A549 (cell line): Measurements from ENCODE around the gene OSBPL6. TPM values are rescaled to one million over a fixed set of nuclear protein-coding genes. Genes with fewer than 3 reads are reported as not detected.

Source experiments
- ATAC-seq, 2 experiments: fragments of 200-7000 bp in 1 of 2; fragments of >200 bp in 1 of 2; cut with Nextera tagmentation in 1 of 2; cut with Tn5 transposase in 1 of 2; 3 replicates each; pipeline versions ENCODE4 v1.8.0 to v1.9.1; 2018 to 2020; ENCODE audit warnings: mild to moderate bottlenecking in 1 of 2, moderate library complexity in 1 of 2
- CTCF ChIA-PET: fragments of 300-600 bp; sonication (Branson Sonifier 250); formaldehyde crosslinking; extraction: SDS; loops from one replicate; lab custom pipeline; 2021; ENCODE audit warnings: antibody characterized with exemption, inconsistent platforms; lab: Yijun Ruan, JAX
- POLR2A ChIA-PET: fragments of 350-600 bp; formaldehyde crosslinking; extraction: SDS; loops from one replicate; lab custom pipeline; 2021; ENCODE audit warnings: antibody characterized with exemption, inconsistent platforms; lab: Yijun Ruan, JAX
- DNase-seq, 2 experiments: peaks; one replicate each; pipeline versions ENCODE4 v3.0.0 to v3.0.0-alpha.2; 2011 to 2016; ENCODE audit warnings: low read depth in 1 of 2, low spot score in 1 of 2
- FAIRE-seq: peaks from 2 replicates; lab custom pipeline; 2011; peaks lifted over from hg19 to GRCh38; lab: Jason Lieb, UNC
- H3K27ac ChIP-seq, 2 experiments: fragments of >200 bp; sonication (Bioruptor Twin); formaldehyde crosslinking; 3 replicates each; pipeline ENCODE4 v1.5.1; 2016 to 2017
- H3K4me1 ChIP-seq: fragments of >200 bp; sonication (Bioruptor Twin); formaldehyde crosslinking; 3 replicates; pipeline ENCODE4 v1.6.1; 2016
- H3K4me2 ChIP-seq: fragments of >200 bp; sonication (Bioruptor Twin); formaldehyde crosslinking; 3 replicates; pipeline ENCODE4 v1.6.1; 2016
- H3K4me3 ChIP-seq: fragments of >200 bp; sonication (Bioruptor Twin); formaldehyde crosslinking; 3 replicates; pipeline ENCODE4 v1.5.1; 2016
- H3K9me3 ChIP-seq: fragments of >200 bp; sonication (Bioruptor Twin); formaldehyde crosslinking; 3 replicates; pipeline ENCODE4 v1.6.1; 2016
- BHLHE40 ChIP-seq: IDR thresholded peaks from 2 replicates; pipeline ENCODE4 v1.6.1; 2012; ENCODE audit warnings: low read depth, low read length, inconsistent platforms
- CBX8 ChIP-seq: fragments of 200-600 bp; sonication (generic); IDR thresholded peaks from 2 replicates; pipeline ENCODE4 v1.6.1; 2016
- CEBPB ChIP-seq, 2 experiments: fragments of >200 bp in 1 of 2; sonication (Bioruptor Twin) in 1 of 2; formaldehyde crosslinking in 1 of 2; IDR thresholded peaks; 2 replicates each; pipeline ENCODE4 v1.6.1; 2012 to 2016
- EHMT2 ChIP-seq: fragments of 200-600 bp; sonication (generic); IDR thresholded peaks from 2 replicates; pipeline ENCODE4 v1.6.1; 2016; ENCODE audit warnings: antibody characterized with exemption, low read depth, mild to moderate bottlenecking, moderate library complexity
- FOSB ChIP-seq: fragments of 250-450 bp; sonication (Bioruptor Pico); IDR thresholded peaks from 2 replicates; pipeline ENCODE4 v1.5.0; 2020; ENCODE audit warnings: mild to moderate bottlenecking, moderate library complexity
- FOSL2 ChIP-seq, 2 experiments: fragments of 450-650 bp in 1 of 2; fragments of >200 bp in 1 of 2; sonication (Bioruptor Twin) in 1 of 2; formaldehyde crosslinking; IDR thresholded peaks; 2 replicates each; pipeline versions ENCODE4 v1.5.0 to v1.6.1; 2016 to 2020; ENCODE audit warnings: mild to moderate bottlenecking in 1 of 2, moderate library complexity in 1 of 2
- HOXB13 ChIP-seq: fragments of 250-450 bp; sonication (Bioruptor Pico); IDR thresholded peaks from 2 replicates; pipeline ENCODE4 v1.5.0; 2020; ENCODE audit warnings: low read depth, mild to moderate bottlenecking, moderate library complexity
- JUNB ChIP-seq: fragments of >200 bp; sonication (Bioruptor Twin); formaldehyde crosslinking; IDR thresholded peaks from 2 replicates; pipeline ENCODE4 v1.6.1; 2016
- KDM5A ChIP-seq: fragments of 200-600 bp; sonication (generic); IDR thresholded peaks from 2 replicates; pipeline ENCODE4 v1.6.1; 2016; ENCODE audit warnings: antibody characterized with exemption, mild to moderate bottlenecking
- MAFK ChIP-seq: fragments of 450-650 bp; IDR thresholded peaks from 2 replicates; pipeline ENCODE4 v1.6.1; 2014; ENCODE audit not compliant: partially characterized antibody
- NFE2L2 ChIP-seq: fragments of 150-350 bp; conservative IDR thresholded peaks from 2 replicates; pipeline ENCODE4 v1.6.1; 2014; ENCODE audit warnings: low read length
- NPAS2 ChIP-seq: fragments of 250-450 bp; sonication (Bioruptor Pico); IDR thresholded peaks from 2 replicates; pipeline ENCODE4 v1.8.0; 2022; ENCODE audit warnings: mild to moderate bottlenecking, moderate library complexity, borderline replicate concordance
- PHF8 ChIP-seq: fragments of 200-600 bp; sonication (generic); IDR thresholded peaks from 2 replicates; pipeline ENCODE4 v1.6.1; 2016; ENCODE audit warnings: low read depth, mild to moderate bottlenecking, antibody characterized with exemption, moderate library complexity, borderline replicate concordance
- POLR2A ChIP-seq: IDR thresholded peaks from 2 replicates; pipeline ENCODE4 v1.6.1; 2012; ENCODE audit warnings: mild to moderate bottlenecking, low read length
- POLR2AphosphoS2 ChIP-seq: conservative IDR thresholded peaks from 2 replicates; pipeline ENCODE4 v1.6.1; 2012; ENCODE audit warnings: low read length, improper control_type of control experiment, inconsistent platforms
- RAD21 ChIP-seq, 2 experiments: fragments of >200 bp in 1 of 2; sonication (Bioruptor Twin) in 1 of 2; formaldehyde crosslinking in 1 of 2; IDR thresholded peaks in 1 of 2; conservative IDR thresholded peaks in 1 of 2; 2 replicates in 1 of 2; 3 replicates in 1 of 2; pipeline ENCODE4 v1.6.1; 2012 to 2018; ENCODE audit warnings: inconsistent platforms in 1 of 2
- RARB ChIP-seq: fragments of 250-450 bp; sonication (Bioruptor Pico); IDR thresholded peaks from 2 replicates; pipeline ENCODE4 v1.8.0; 2021; ENCODE audit warnings: mild to moderate bottlenecking, moderate library complexity
- RNF2 ChIP-seq: fragments of 200-600 bp; sonication (generic); IDR thresholded peaks from 2 replicates; pipeline ENCODE4 v1.6.1; 2016; ENCODE audit warnings: low read depth, mild to moderate bottlenecking, antibody characterized with exemption, moderate library complexity, borderline replicate concordance
- SREBF2 ChIP-seq: fragments of 450-650 bp; IDR thresholded peaks from 2 replicates; pipeline ENCODE4 v1.6.1; 2014; ENCODE audit warnings: mild to moderate bottlenecking, moderate library complexity
- TFCP2L1 ChIP-seq: fragments of 250-450 bp; sonication (Bioruptor Pico); IDR thresholded peaks from 2 replicates; pipeline ENCODE4 v1.5.0; 2021; ENCODE audit warnings: mild to moderate bottlenecking
- ZC3H11A ChIP-seq: fragments of 450-650 bp; IDR thresholded peaks from 2 replicates; pipeline ENCODE4 v1.6.1; 2014; ENCODE audit warnings: antibody characterized with exemption, mild to moderate bottlenecking
- ZNF302 ChIP-seq: fragments of 250-450 bp; sonication (Bioruptor Pico); IDR thresholded peaks from 2 replicates; pipeline ENCODE4 v1.9.0; 2021; ENCODE audit warnings: inconsistent platforms, mild to moderate bottlenecking, moderate library complexity
- WGBS: methylation state at CpG from one replicate; pipeline ENCODE4 v1.1.6; 2017; ENCODE audit errors: missing lambda C conversion rate; 5-methylcytosine and 5-hydroxymethylcytosine counted together
- polyA plus RNA-seq, 4 experiments: library from polyadenylated mRNA; depleted of rRNA in 3 of 4; stranded (reverse); fragments of >200 nt; fragmentation: RNase III in 1 of 4; extraction: RNeasy Plus Mini Kit Qiagen cat#74134 plus additional on column Dnase treatment in 1 of 4; gene quantifications; 2 replicates in 3 of 4; 3 replicates in 1 of 4; pipeline ENCODE4 v1.2.3, GENCODE V29; 2011 to 2017
- TF ChIP-seq, protein P1 (sequence below): fragments of >200 bp; sonication (Bioruptor Twin); formaldehyde crosslinking; IDR thresholded peaks from 3 replicates; pipeline ENCODE4 v1.6.1; 2016
- TF ChIP-seq, protein P2 (sequence below): fragments of 450-650 bp; IDR thresholded peaks from 2 replicates; pipeline ENCODE4 v1.6.1; 2014; ENCODE audit warnings: antibody characterized with exemption
- TF ChIP-seq, protein P3 (sequence below): IDR thresholded peaks from 2 replicates; pipeline ENCODE4 v1.6.1; 2012
- TF ChIP-seq, protein P4 (sequence below): fragments of 250-450 bp; sonication (Bioruptor Pico); IDR thresholded peaks from 2 replicates; pipeline ENCODE4 v1.5.0; 2020; ENCODE audit warnings: low read depth, mild to moderate bottlenecking, moderate library complexity
- TF ChIP-seq, protein P5 (sequence below): fragments of 200-600 bp; sonication (generic); IDR thresholded peaks from 2 replicates; pipeline ENCODE4 v1.6.1; 2016; ENCODE audit warnings: antibody characterized with exemption, mild to moderate bottlenecking, moderate library complexity

Gene OSBPL6
- polyA plus RNA-seq, 2 of the 4 experiments (the other 2 are of a cell fraction): 2.9 to 8.2 TPM

DNA sequence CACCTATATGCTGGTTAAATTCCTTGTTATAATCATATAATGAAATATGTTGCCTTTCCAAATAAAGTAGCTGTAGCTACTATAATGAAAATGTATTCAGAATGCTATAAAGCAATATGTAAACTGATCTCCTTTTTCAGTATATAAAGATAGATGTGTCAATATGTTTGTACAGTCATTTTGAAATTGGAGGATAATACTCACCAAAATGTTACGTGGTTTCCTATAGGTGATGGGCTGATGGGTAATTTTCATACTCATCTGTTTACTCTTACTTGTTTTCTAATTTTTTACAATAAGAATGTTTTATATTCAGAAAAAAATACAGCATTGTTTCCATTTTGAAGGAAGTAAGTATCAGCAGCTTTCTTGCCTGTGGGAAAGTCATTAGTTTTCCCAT, 186.5 kb downstream of the OSBPL6 start:
- H3K27ac ChIP-seq: no peak overlapping the region
- TF ChIP-seq RAD21 (conservative IDR thresholded peaks at IDR 0.05 in 1 of 2, IDR thresholded peaks at IDR 0.05 in 1 of 2): no peak
- TF ChIP-seq FOSB (CRISPR knock-in tag): no peak
- no peak for TF ChIP-seq RARB (CRISPR knock-in tag)
- TF ChIP-seq, protein P1, sequence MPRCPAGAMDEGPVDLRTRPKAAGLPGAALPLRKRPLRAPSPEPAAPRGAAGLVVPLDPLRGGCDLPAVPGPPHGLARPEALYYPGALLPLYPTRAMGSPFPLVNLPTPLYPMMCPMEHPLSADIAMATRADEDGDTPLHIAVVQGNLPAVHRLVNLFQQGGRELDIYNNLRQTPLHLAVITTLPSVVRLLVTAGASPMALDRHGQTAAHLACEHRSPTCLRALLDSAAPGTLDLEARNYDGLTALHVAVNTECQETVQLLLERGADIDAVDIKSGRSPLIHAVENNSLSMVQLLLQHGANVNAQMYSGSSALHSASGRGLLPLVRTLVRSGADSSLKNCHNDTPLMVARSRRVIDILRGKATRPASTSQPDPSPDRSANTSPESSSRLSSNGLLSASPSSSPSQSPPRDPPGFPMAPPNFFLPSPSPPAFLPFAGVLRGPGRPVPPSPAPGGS: no peak
- no peak for TF ChIP-seq HOXB13 (CRISPR knock-in tag)
- no peak for TF ChIP-seq NPAS2
- TF ChIP-seq JUNB: no peak
- TF ChIP-seq, protein P2, sequence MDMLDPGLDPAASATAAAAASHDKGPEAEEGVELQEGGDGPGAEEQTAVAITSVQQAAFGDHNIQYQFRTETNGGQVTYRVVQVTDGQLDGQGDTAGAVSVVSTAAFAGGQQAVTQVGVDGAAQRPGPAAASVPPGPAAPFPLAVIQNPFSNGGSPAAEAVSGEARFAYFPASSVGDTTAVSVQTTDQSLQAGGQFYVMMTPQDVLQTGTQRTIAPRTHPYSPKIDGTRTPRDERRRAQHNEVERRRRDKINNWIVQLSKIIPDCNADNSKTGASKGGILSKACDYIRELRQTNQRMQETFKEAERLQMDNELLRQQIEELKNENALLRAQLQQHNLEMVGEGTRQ: no peak
- no peak for TF ChIP-seq ZC3H11A
- TF ChIP-seq TFCP2L1 (CRISPR knock-in tag): no peak
- no peak for TF ChIP-seq CBX8
- TF ChIP-seq, protein P3, sequence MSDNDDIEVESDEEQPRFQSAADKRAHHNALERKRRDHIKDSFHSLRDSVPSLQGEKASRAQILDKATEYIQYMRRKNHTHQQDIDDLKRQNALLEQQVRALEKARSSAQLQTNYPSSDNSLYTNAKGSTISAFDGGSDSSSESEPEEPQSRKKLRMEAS: no peak
- no peak for TF ChIP-seq KDM5A
- TF ChIP-seq POLR2AphosphoS2: no peak
- TF ChIP-seq FOSL2 (IDR thresholded peaks at IDR 0.05): no peak
- no peak for TF ChIP-seq FOSL2 (CRISPR knock-in tag; IDR thresholded peaks at IDR 0.05)
- no peak for TF ChIP-seq EHMT2
- no peak for TF ChIP-seq RNF2
- TF ChIP-seq, protein P4, sequence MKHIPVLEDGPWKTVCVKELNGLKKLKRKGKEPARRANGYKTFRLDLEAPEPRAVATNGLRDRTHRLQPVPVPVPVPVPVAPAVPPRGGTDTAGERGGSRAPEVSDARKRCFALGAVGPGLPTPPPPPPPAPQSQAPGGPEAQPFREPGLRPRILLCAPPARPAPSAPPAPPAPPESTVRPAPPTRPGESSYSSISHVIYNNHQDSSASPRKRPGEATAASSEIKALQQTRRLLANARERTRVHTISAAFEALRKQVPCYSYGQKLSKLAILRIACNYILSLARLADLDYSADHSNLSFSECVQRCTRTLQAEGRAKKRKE (CRISPR knock-in tag): no peak
- DNase-seq: no peak
- no peaks in the 10 kb centered on the region for H3K4me1 ChIP-seq
- no peak for ATAC-seq
- 82% methylated on average over 1 of the region's 1 CpG for WGBS
- ChIA-PET CTCF (interaction anchor here (2.9 kb wide), 1 partner anchor 16 kb away, joined by 9 read pairs; no protein-coding TSS in a partner anchor), POLR2A (no interaction called here)
- no peak overlapping the region for H3K4me2 ChIP-seq
- no peaks in the 10 kb centered on the region for H3K9me3 ChIP-seq
- FAIRE-seq: no peak
- H3K4me3 ChIP-seq: no peak overlapping the region

DNA sequence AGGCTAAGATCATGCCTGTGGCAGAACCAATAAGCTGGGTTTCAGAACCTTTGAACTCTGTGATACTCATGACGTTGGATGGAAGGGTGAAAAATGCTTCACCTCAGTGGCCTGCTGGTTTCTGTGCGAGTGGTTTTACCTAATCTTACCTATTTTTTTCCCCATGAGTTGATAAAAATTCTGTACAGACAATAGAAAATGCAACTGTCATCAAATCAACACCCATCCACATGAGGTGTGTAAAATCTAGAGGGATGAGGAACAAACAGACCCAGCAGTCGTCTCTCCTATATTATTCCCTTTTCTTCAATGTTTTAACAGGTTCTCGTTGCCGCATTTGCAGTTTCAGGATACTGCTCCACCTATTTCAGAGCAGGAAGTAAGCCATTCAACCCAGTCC, 189.4 kb downstream of the OSBPL6 start:
- Histone ChIP-seq H3K27ac (no peak overlapping the region), H3K4me1 (no peaks in the 10 kb centered on the region), H3K9me3 (no peaks in the 10 kb centered on the region), H3K4me3 (no peak overlapping the region), H3K4me2 (no peak overlapping the region)
- DNase-seq (no peak), ATAC-seq (no peak), FAIRE-seq (no peak)
- ChIA-PET POLR2A (no interaction called here), CTCF (no interaction called here)
- TF ChIP-seq MAFK (peak; percentile 15), POLR2A (no peak)
- WGBS: 70% methylated on average over 5 of the region's 5 CpGs

DNA sequence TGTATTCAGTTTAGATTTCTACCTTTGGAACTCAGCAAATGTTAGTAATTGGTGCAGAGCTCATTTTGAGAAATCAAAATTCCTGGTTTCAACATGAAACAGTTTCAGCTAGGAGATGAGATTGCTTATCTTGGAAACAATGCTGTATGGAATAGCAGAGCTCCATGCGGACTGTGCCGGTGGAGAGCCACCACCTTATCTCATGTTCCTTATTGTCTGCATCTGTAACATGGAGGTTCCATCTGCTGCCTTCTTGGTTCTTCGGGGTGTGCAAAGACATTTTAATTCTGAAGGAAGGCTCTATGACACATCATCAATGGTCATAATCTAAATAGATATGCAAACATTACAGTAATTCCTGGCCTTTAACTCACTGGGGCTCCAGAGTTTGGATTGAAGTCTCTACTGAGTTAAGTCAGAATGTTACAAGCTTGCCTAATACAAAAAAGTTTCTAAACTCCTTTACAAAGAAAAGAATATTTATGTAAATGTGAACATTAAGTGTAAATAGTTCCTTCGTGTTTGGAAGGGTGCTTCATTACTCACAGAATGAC, 191.4 kb downstream of the OSBPL6 start:
- POLR2A ChIA-PET: no interaction called here
- no peak for ATAC-seq
- no peak for FAIRE-seq
- H3K4me3 ChIP-seq: no peak overlapping the region
- 74% methylated on average over 4 of the region's 4 CpGs for WGBS
- H3K4me2 ChIP-seq: no peak overlapping the region
- DNase-seq: no peak
- H3K4me1 ChIP-seq: no peaks in the 10 kb centered on the region
- no peak overlapping the region for H3K27ac ChIP-seq
- no peaks in the 10 kb centered on the region for H3K9me3 ChIP-seq
- CTCF ChIA-PET: interaction anchor here (2.1 kb wide), 1 partner anchor 12 kb away, joined by 6 read pairs; no protein-coding TSS in a partner anchor
- TF ChIP-seq, protein P5, sequence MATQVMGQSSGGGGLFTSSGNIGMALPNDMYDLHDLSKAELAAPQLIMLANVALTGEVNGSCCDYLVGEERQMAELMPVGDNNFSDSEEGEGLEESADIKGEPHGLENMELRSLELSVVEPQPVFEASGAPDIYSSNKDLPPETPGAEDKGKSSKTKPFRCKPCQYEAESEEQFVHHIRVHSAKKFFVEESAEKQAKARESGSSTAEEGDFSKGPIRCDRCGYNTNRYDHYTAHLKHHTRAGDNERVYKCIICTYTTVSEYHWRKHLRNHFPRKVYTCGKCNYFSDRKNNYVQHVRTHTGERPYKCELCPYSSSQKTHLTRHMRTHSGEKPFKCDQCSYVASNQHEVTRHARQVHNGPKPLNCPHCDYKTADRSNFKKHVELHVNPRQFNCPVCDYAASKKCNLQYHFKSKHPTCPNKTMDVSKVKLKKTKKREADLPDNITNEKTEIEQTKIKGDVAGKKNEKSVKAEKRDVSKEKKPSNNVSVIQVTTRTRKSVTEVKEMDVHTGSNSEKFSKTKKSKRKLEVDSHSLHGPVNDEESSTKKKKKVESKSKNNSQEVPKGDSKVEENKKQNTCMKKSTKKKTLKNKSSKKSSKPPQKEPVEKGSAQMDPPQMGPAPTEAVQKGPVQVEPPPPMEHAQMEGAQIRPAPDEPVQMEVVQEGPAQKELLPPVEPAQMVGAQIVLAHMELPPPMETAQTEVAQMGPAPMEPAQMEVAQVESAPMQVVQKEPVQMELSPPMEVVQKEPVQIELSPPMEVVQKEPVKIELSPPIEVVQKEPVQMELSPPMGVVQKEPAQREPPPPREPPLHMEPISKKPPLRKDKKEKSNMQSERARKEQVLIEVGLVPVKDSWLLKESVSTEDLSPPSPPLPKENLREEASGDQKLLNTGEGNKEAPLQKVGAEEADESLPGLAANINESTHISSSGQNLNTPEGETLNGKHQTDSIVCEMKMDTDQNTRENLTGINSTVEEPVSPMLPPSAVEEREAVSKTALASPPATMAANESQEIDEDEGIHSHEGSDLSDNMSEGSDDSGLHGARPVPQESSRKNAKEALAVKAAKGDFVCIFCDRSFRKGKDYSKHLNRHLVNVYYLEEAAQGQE: no peak
- TF ChIP-seq NFE2L2 (no peak), EHMT2 (no peak), RAD21 (conservative IDR thresholded peaks at IDR 0.05 in 1 of 2, IDR thresholded peaks at IDR 0.05 in 1 of 2) (no peak), BHLHE40 (no peak), CEBPB (IDR thresholded peaks at IDR 0.05) (no peak), SREBF2 (no peak), KDM5A (no peak), ZNF302 (CRISPR knock-in tag) (no peak), TFCP2L1 (CRISPR knock-in tag) (no peak), PHF8 (no peak)
- TF ChIP-seq, protein P1: no peak
